Measurements from ENCODE around the gene FCHSD2. TPM values are rescaled to one million over a fixed set of nuclear protein-coding genes. Genes with fewer than 3 reads are reported as not detected.
"Not testable (repeated sequence)": the region's sequence is repeated elsewhere in the genome, so short reads cannot be mapped to it uniquely, and the experiment has no call there.

FCHSD2 gene
- total and polyA plus RNA-seq, 9 of the 15 experiments (the other 6 are each of a cell fraction or from before 2014, with no cell fraction given): 1.8 to 14.7 (median 6.4) TPM

DNA sequence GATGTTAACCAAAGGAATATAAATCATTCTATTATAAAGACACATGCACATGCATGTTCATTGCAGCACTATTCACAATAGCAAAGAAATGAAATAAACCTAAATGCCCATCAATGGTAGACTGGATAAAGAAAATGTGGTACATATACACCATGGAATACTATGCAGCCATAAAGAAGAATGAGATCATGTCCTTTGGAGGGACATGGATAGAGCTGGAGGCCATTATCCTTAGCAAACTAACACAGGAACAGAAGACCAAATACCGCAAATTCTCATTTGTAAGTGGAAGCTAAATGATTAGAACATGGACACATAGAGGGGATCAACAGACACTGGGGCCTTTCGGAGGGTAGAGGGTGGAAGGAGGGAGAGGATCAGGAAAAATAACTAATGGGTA lies 283.9 kb downstream of the FCHSD2 start:
- H3K4me3 ChIP-seq; ATAC-seq; H3K79me2 ChIP-seq (ENCODE audit: control insufficient read depth, insufficient read depth, low read length); POLR2A ChIA-PET; intact Hi-C loops (cut with micrococcal nuclease); H3K9me1 ChIP-seq (ENCODE audit: control insufficient read depth, insufficient read depth, low read length); H3K4me1 ChIP-seq (replicated peaks in 1 of 2; ENCODE audit: control insufficient read depth in 2 of 2, insufficient read depth in 2 of 2, low read length in 2 of 2); DNase-seq (ENCODE audit: extremely low read depth in 1 of 4, low spot score in 3 of 4); H3K9me3 ChIP-seq (replicated peaks; ENCODE audit: control insufficient read depth, insufficient read depth, low read depth, low read length); H3K27ac ChIP-seq (ENCODE audit: extremely low read depth, low read depth, low read length); in situ Hi-C loops (cut with MboI); BruUV-seq (replicated peaks); H4K20me1 ChIP-seq (replicated peaks; ENCODE audit: control insufficient read depth, insufficient read depth, low read length); CTCF ChIA-PET (ENCODE audit: low intra/inter-chr PET ratio); H3K36me3 ChIP-seq (ENCODE audit: control insufficient read depth, insufficient read depth, low read length); H3K9ac ChIP-seq (ENCODE audit: insufficient read depth in 1 of 2, low read depth in 2 of 2, low read length in 2 of 2); FAIRE-seq; H3K27me3 ChIP-seq (ENCODE audit: control insufficient read depth in 2 of 2, insufficient read depth in 2 of 2, low read length in 2 of 2); H3K4me2 ChIP-seq (ENCODE audit: insufficient read depth, low read length); H2AFZ ChIP-seq (ENCODE audit: low read depth, low read length): not testable (repeated sequence)
- WGBS (ENCODE audit: insufficient coverage, low coverage, missing lambda C conversion rate): 55% methylated on average over 2 of the region's 2 CpGs
- peak; percentile 61 for TF ChIP-seq ZNF146 (CRISPR knock-in tag; IDR thresholded peaks at IDR 0.05; ENCODE audit: unreplicated experiment)

DNA sequence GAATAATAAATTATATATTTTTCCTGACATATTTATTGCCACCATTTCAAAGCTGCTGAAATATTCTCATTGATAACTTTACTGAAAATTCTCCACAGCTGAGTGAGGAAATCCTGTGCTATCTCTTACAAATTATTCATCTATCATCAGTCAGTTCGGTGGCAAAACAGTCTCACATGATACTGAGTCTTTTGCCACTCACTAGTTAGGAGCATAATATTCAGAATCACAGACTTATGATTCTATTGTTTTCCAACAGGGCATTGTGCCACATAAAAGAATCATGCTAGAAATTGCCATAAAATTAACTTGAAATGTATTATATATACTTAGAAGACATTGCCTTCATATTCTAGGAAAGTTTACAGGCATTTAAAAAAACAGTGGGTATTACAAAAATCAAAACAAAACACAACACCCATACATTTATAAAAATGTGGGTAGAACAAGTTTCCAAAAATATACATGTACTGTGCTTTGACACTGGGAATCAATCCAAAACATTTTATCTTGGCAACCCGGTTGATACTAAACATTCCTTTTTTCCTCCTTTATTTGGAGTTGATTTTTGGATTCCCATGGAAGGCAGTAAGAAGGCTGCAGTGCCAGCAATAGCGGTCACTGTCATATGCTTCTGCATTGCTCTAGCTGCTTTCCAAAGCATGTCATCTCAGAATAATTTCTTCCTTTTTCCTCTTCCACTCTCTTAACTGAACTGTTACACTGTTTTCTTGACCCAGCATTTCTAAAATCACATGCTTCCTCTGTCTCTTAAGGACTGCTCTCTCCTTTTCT lies 285.4 kb downstream of the FCHSD2 start:
- intact Hi-C loops (cut with micrococcal nuclease): no loop called here
- DNase-seq (ENCODE audit: extremely low read depth in 1 of 4, low spot score in 3 of 4): no peak
- no peak overlapping the region for H3K27ac ChIP-seq (ENCODE audit: extremely low read depth, low read depth, low read length)
- no peak for TF ChIP-seq SLC30A9 (CRISPR knock-in tag; IDR thresholded peaks at IDR 0.05)
- no peak for TF ChIP-seq HMG20A (CRISPR knock-in tag; conservative IDR thresholded peaks at IDR 0.05)
- ATAC-seq: no peak
- POLR2A ChIA-PET: interaction anchor here (0.7 kb wide), 1 partner anchor 10 kb away, joined by 3 read pairs; no protein-coding TSS in a partner anchor
- no peaks in the 10 kb centered on the region for H3K36me3 ChIP-seq (ENCODE audit: control insufficient read depth, insufficient read depth, low read length)
- H4K20me1 ChIP-seq (replicated peaks; ENCODE audit: control insufficient read depth, insufficient read depth, low read length): no peaks in the 10 kb centered on the region
- in situ Hi-C loops (cut with MboI): no loop called here
- no peaks in the 10 kb centered on the region for H3K9me3 ChIP-seq (replicated peaks; ENCODE audit: control insufficient read depth, insufficient read depth, low read depth, low read length)
- H3K4me2 ChIP-seq (ENCODE audit: insufficient read depth, low read length): no peak overlapping the region
- H3K4me3 ChIP-seq: no peak overlapping the region
- no peaks in the 10 kb centered on the region for H3K4me1 ChIP-seq (replicated peaks in 1 of 2; ENCODE audit: control insufficient read depth in 2 of 2, insufficient read depth in 2 of 2, low read length in 2 of 2)
- no peaks in the 10 kb centered on the region for H3K9me1 ChIP-seq (ENCODE audit: control insufficient read depth, insufficient read depth, low read length)
- no peaks in the 10 kb centered on the region for H3K27me3 ChIP-seq (ENCODE audit: control insufficient read depth in 2 of 2, insufficient read depth in 2 of 2, low read length in 2 of 2)
- 0% methylated on average over 3 of the region's 3 CpGs for WGBS (ENCODE audit: insufficient coverage, low coverage, missing lambda C conversion rate)
- H3K9ac ChIP-seq (ENCODE audit: insufficient read depth in 1 of 2, low read depth in 2 of 2, low read length in 2 of 2): no peak overlapping the region
- FAIRE-seq: no peak
- CTCF ChIA-PET (ENCODE audit: low intra/inter-chr PET ratio): no interaction called here
- BruUV-seq (replicated peaks): no TSS peak
- H2AFZ ChIP-seq (ENCODE audit: low read depth, low read length): no peak overlapping the region
- no peaks in the 10 kb centered on the region for H3K79me2 ChIP-seq (ENCODE audit: control insufficient read depth, insufficient read depth, low read length)

Data from K562 (cell line).